ENCODE measurements around the gene FLAD1.
"Not testable (repeated sequence)": the region's sequence is repeated elsewhere in the genome, so short reads cannot be mapped to it uniquely, and the experiment has no call there.

Gene FLAD1

GRCh38 chr1:154990276-154990675, 7.1 kb downstream of the FLAD1 start:
- no peak for DNase-seq (ENCODE audit: low spot score)

GRCh38 chr1:154992721-154993571, 9.8 kb downstream of the FLAD1 start:
- no peak for DNase-seq (ENCODE audit: low spot score)

- DNase-seq (ENCODE audit: low spot score): no peak
Observed at GRCh38 chr1:154993572-154994268, 10.6 kb downstream of the FLAD1 start, which contains the start of gene LENEP. LENEP (plus strand) TSS chr1:154993586; CDS start chr1:154993608, 22 bp downstream.

GRCh38 chr1:154994269-154994587, 11.1 kb downstream of the FLAD1 start:
- DNase-seq (ENCODE audit: low spot score): no peak

GRCh38 chr1:154994591-154994990, 11.4 kb downstream of the FLAD1 start:
- DNase-seq (ENCODE audit: low spot score): no peak

- DNase-seq (ENCODE audit: low spot score): not testable (repeated sequence)
Observed at GRCh38 chr1:154995301-154995983, 12.3 kb downstream of the FLAD1 start.

- no peak for DNase-seq (ENCODE audit: low spot score)
Observed at GRCh38 chr1:154996966-154997701, 14.0 kb downstream of the FLAD1 start.

GRCh38 chr1:154998201-154998780, 15.1 kb downstream of the FLAD1 start:
- DNase-seq (ENCODE audit: low spot score): no peak

GRCh38 chr1:154998818-154999570, 15.8 kb downstream of the FLAD1 start:
- peak; percentile 81 for DNase-seq (ENCODE audit: low spot score)

GRCh38 chr1:154999571-155000410, 16.6 kb downstream of the FLAD1 start:
- peak; percentile 67 for DNase-seq (ENCODE audit: low spot score)

GRCh38 chr1:155000411-155000725, 17.2 kb downstream of the FLAD1 start:
- DNase-seq (ENCODE audit: low spot score): no peak

- peak; percentile 82 for DNase-seq (ENCODE audit: low spot score)
Observed at GRCh38 chr1:155000726-155001424, 17.7 kb downstream of the FLAD1 start.

- DNase-seq (ENCODE audit: low spot score): no peak
Observed at GRCh38 chr1:155001425-155001674, 18.2 kb downstream of the FLAD1 start.

GRCh38 chr1:155001675-155002463, 18.7 kb downstream of the FLAD1 start:
- DNase-seq (ENCODE audit: low spot score): peak; percentile 90

- DNase-seq (ENCODE audit: low spot score): no peak
Observed at GRCh38 chr1:155002464-155003226, 19.5 kb downstream of the FLAD1 start, which contains the start of gene ZBTB7B. ZBTB7B (plus strand) TSS chr1:155002802; CDS start chr1:155014661, 11,859 bp downstream.

- no peak for DNase-seq (ENCODE audit: low spot score)
Observed at GRCh38 chr1:155003227-155003765, 20.2 kb downstream of the FLAD1 start.

GRCh38 chr1:155003766-155004351, 20.7 kb downstream of the FLAD1 start:
- DNase-seq (ENCODE audit: low spot score): peak; percentile 53
